WTC11 (cell line): ENCODE measurements around the gene ZNF276. TPM values are rescaled to one million over a fixed set of nuclear protein-coding genes. Genes with fewer than 3 reads are reported as not detected.
A peak's percentile ranks its signal among the peaks of the same experiment; 100 is the strongest.

Experiments
- ATAC-seq: fragments of 200-7000 bp; cut with Tn5 transposase; 2 replicates; pipeline ENCODE4 v1.10.0; 2021; ENCODE audit warnings: mild to moderate bottlenecking, moderate library complexity
- CTCF ChIA-PET: fragments of 300-600 bp; sonication (Branson Sonifier 250); formaldehyde crosslinking; loops from one replicate; lab custom pipeline; 2021; ENCODE audit warnings: antibody characterized with exemption; lab: Charles Lee
- POLR2A ChIA-PET: fragments of 350-600 bp; sonication (Branson Sonifier 250); formaldehyde crosslinking; loops from one replicate; lab custom pipeline; 2021; ENCODE audit warnings: antibody characterized with exemption; lab: Charles Lee
- DNase-seq: peaks from one replicate; pipeline ENCODE4 v3.0.0; 2021; ENCODE audit warnings: low spot score
- H3K27ac Mint-ChIP-seq: 2 replicates; pipeline ENCODE4 v1.8.0; 2021; ENCODE audit warnings: mixed read lengths
- H3K27me3 Mint-ChIP-seq: 2 replicates; pipeline ENCODE4 v1.8.0; 2021; ENCODE audit warnings: low read depth, mild to moderate bottlenecking, moderate library complexity, mixed read lengths
- H3K36me3 Mint-ChIP-seq: 2 replicates; pipeline ENCODE4 v1.8.0; 2021; ENCODE audit warnings: mixed read lengths
- H3K4me1 Mint-ChIP-seq: 2 replicates; pipeline ENCODE4 v1.8.0; 2022; ENCODE audit warnings: mixed read lengths
- H3K4me3 Mint-ChIP-seq: 2 replicates; pipeline ENCODE4 v1.8.0; 2021; ENCODE audit warnings: mild to moderate bottlenecking, moderate library complexity, mixed read lengths
- H3K9me3 Mint-ChIP-seq: 2 replicates; pipeline ENCODE4 v1.8.0; 2021; ENCODE audit warnings: mixed read lengths
- CREM ChIP-seq: sonication (generic); formaldehyde crosslinking; IDR thresholded peaks from 2 replicates; pipeline ENCODE4 v1.8.1; 2022; ENCODE audit warnings: mild to moderate bottlenecking, missing genetic modification reagents, moderate library complexity
- ETV6 ChIP-seq: sonication (generic); formaldehyde crosslinking; IDR thresholded peaks from 2 replicates; pipeline ENCODE4 v1.8.1; 2022; ENCODE audit warnings: mild to moderate bottlenecking, missing genetic modification reagents
- FOXK1 ChIP-seq: sonication (generic); formaldehyde crosslinking; IDR thresholded peaks from 2 replicates; pipeline ENCODE4 v1.8.0; 2022; ENCODE audit warnings: mild to moderate bottlenecking, moderate library complexity, missing genetic modification reagents
- HMGA2 ChIP-seq: fragments of 250-450 bp; sonication (Bioruptor Pico); IDR thresholded peaks from 2 replicates; pipeline ENCODE4 v1.4.0; 2021; ENCODE audit warnings: mild to moderate bottlenecking, moderate library complexity
- IRF2 ChIP-seq: sonication (generic); formaldehyde crosslinking; IDR thresholded peaks from 2 replicates; pipeline ENCODE4 v1.8.0; 2022; ENCODE audit warnings: low read depth, missing genetic modification reagents, borderline replicate concordance
- NR2C2 ChIP-seq: sonication (generic); formaldehyde crosslinking; IDR thresholded peaks from 2 replicates; pipeline ENCODE4 v1.8.0; 2022; ENCODE audit warnings: mild to moderate bottlenecking, missing genetic modification reagents
- TP53 ChIP-seq: sonication (generic); formaldehyde crosslinking; IDR thresholded peaks from 2 replicates; pipeline ENCODE4 v1.8.1; 2023; ENCODE audit warnings: mild to moderate bottlenecking, missing genetic modification reagents
- ZNF263 ChIP-seq: sonication (generic); formaldehyde crosslinking; IDR thresholded peaks from 2 replicates; pipeline ENCODE4 v1.8.1; 2022; ENCODE audit warnings: low read depth, mild to moderate bottlenecking, moderate library complexity, missing genetic modification reagents
- ZNF396 ChIP-seq: fragments of 250-450 bp; sonication (Bioruptor Pico); IDR thresholded peaks from 2 replicates; pipeline ENCODE4 v1.8.0; 2021; ENCODE audit warnings: mild to moderate bottlenecking, moderate library complexity, borderline replicate concordance
- ZNF423 ChIP-seq: fragments of 250-450 bp; sonication (Bioruptor Pico); IDR thresholded peaks from 2 replicates; pipeline ENCODE4 v2.1.2; 2022; ENCODE audit warnings: mild to moderate bottlenecking, moderate library complexity
- total RNA-seq: library from RNA; stranded (reverse); gene quantifications from 3 replicates; pipeline ENCODE4 v1.2.3, GENCODE V29; 2021
- TF ChIP-seq, protein P1 (sequence below): sonication (generic); formaldehyde crosslinking; IDR thresholded peaks from 2 replicates; pipeline ENCODE4 v1.8.1; 2023; ENCODE audit warnings: mild to moderate bottlenecking, missing genetic modification reagents, moderate library complexity
- TF ChIP-seq, protein P2 (sequence below): sonication (generic); formaldehyde crosslinking; IDR thresholded peaks from 2 replicates; pipeline ENCODE4 v1.8.0; 2023; ENCODE audit warnings: mild to moderate bottlenecking, missing genetic modification reagents
- TF ChIP-seq, protein P3 (sequence below): sonication (generic); formaldehyde crosslinking; IDR thresholded peaks from 2 replicates; pipeline ENCODE4 v1.8.0; 2023; ENCODE audit warnings: missing genetic modification reagents, mild to moderate bottlenecking, borderline replicate concordance
- TF ChIP-seq, protein P4 (sequence below): fragments of 250-450 bp; sonication (Bioruptor Pico); IDR thresholded peaks from 2 replicates; pipeline ENCODE4 v1.9.0; 2021; ENCODE audit warnings: mild to moderate bottlenecking
- TF ChIP-seq, protein P5 (sequence below): sonication (generic); formaldehyde crosslinking; IDR thresholded peaks from 2 replicates; pipeline ENCODE4 v1.8.0; 2022; ENCODE audit warnings: mild to moderate bottlenecking, missing genetic modification reagents
- TF ChIP-seq, protein P6 (sequence below): fragments of 250-450 bp; sonication (Bioruptor Pico); conservative IDR thresholded peaks from 2 replicates; pipeline ENCODE4 v1.9.0; 2021; ENCODE audit warnings: mild to moderate bottlenecking
- TF ChIP-seq, protein P7 (sequence below): sonication (generic); formaldehyde crosslinking; IDR thresholded peaks from 2 replicates; pipeline ENCODE4 v1.8.0; 2022; ENCODE audit warnings: mild to moderate bottlenecking, missing genetic modification reagents
- TF ChIP-seq, protein P8 (sequence below): sonication (generic); formaldehyde crosslinking; IDR thresholded peaks from 2 replicates; pipeline ENCODE4 v1.8.0; 2022; ENCODE audit warnings: mild to moderate bottlenecking, missing genetic modification reagents

Gene ZNF276
- total RNA-seq, 1 experiment from 2014 or later, result 16.6 TPM

DNA sequence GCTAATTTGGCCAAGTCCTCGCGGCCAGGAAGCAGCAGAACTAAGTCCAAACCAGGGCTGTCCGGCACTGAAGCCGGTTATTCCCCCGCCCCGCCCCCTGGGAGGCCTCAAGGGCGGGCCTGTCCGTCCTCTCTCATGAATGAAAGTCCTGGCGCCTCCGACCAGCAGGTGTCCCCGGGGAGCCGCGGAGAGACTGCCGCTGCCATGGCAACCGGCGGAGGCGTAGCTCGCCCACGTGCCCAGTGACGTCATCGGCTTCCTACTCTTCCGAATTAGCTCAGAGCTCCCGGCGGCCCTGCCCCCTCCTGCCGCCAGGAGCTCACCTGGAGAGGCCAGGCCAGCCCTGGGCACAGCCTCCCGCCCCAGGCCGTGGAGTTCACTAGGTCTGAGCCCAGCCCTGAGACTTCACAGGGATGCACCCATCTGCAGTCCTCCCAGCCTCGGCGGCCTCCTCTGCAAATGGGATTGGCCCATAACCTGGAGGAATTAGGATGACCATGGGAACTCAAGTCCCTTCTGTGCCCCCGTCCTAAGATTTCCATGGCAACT lies 21.2 kb upstream of the ZNF276 start (continued):
- TF ChIP-seq, protein P1, sequence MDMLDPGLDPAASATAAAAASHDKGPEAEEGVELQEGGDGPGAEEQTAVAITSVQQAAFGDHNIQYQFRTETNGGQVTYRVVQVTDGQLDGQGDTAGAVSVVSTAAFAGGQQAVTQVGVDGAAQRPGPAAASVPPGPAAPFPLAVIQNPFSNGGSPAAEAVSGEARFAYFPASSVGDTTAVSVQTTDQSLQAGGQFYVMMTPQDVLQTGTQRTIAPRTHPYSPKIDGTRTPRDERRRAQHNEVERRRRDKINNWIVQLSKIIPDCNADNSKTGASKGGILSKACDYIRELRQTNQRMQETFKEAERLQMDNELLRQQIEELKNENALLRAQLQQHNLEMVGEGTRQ (CRISPR knock-in tag), result peak; percentile 98
- TF ChIP-seq, protein P2, sequence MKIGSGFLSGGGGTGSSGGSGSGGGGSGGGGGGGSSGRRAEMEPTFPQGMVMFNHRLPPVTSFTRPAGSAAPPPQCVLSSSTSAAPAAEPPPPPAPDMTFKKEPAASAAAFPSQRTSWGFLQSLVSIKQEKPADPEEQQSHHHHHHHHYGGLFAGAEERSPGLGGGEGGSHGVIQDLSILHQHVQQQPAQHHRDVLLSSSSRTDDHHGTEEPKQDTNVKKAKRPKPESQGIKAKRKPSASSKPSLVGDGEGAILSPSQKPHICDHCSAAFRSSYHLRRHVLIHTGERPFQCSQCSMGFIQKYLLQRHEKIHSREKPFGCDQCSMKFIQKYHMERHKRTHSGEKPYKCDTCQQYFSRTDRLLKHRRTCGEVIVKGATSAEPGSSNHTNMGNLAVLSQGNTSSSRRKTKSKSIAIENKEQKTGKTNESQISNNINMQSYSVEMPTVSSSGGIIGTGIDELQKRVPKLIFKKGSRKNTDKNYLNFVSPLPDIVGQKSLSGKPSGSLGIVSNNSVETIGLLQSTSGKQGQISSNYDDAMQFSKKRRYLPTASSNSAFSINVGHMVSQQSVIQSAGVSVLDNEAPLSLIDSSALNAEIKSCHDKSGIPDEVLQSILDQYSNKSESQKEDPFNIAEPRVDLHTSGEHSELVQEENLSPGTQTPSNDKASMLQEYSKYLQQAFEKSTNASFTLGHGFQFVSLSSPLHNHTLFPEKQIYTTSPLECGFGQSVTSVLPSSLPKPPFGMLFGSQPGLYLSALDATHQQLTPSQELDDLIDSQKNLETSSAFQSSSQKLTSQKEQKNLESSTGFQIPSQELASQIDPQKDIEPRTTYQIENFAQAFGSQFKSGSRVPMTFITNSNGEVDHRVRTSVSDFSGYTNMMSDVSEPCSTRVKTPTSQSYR, result peak; percentile 14; the same call in 1 of the 2 replicates
- peak; percentile 5; the same call in 1 of the 2 replicates for TF ChIP-seq HMGA2 (CRISPR knock-in tag)
- TF ChIP-seq CREM (CRISPR knock-in tag), result peak; percentile 79; the same call in 1 of the 2 replicates
- no peak for TF ChIP-seq TP53 (CRISPR knock-in tag)
- TF ChIP-seq, protein P3, sequence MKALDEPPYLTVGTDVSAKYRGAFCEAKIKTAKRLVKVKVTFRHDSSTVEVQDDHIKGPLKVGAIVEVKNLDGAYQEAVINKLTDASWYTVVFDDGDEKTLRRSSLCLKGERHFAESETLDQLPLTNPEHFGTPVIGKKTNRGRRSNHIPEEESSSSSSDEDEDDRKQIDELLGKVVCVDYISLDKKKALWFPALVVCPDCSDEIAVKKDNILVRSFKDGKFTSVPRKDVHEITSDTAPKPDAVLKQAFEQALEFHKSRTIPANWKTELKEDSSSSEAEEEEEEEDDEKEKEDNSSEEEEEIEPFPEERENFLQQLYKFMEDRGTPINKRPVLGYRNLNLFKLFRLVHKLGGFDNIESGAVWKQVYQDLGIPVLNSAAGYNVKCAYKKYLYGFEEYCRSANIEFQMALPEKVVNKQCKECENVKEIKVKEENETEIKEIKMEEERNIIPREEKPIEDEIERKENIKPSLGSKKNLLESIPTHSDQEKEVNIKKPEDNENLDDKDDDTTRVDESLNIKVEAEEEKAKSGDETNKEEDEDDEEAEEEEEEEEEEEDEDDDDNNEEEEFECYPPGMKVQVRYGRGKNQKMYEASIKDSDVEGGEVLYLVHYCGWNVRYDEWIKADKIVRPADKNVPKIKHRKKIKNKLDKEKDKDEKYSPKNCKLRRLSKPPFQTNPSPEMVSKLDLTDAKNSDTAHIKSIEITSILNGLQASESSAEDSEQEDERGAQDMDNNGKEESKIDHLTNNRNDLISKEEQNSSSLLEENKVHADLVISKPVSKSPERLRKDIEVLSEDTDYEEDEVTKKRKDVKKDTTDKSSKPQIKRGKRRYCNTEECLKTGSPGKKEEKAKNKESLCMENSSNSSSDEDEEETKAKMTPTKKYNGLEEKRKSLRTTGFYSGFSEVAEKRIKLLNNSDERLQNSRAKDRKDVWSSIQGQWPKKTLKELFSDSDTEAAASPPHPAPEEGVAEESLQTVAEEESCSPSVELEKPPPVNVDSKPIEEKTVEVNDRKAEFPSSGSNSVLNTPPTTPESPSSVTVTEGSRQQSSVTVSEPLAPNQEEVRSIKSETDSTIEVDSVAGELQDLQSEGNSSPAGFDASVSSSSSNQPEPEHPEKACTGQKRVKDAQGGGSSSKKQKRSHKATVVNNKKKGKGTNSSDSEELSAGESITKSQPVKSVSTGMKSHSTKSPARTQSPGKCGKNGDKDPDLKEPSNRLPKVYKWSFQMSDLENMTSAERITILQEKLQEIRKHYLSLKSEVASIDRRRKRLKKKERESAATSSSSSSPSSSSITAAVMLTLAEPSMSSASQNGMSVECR (CRISPR knock-in tag), result peak; percentile 68; the same call in 1 of the 2 replicates
- TF ChIP-seq NR2C2, result no peak
- peak; percentile 37; the same call in 1 of the 2 replicates for TF ChIP-seq FOXK1 (CRISPR knock-in tag)
- TF ChIP-seq, protein P4, sequence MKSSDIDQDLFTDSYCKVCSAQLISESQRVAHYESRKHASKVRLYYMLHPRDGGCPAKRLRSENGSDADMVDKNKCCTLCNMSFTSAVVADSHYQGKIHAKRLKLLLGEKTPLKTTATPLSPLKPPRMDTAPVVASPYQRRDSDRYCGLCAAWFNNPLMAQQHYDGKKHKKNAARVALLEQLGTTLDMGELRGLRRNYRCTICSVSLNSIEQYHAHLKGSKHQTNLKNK (CRISPR knock-in tag), result no peak
- no peak for TF ChIP-seq ZNF396
- TF ChIP-seq, protein P5, sequence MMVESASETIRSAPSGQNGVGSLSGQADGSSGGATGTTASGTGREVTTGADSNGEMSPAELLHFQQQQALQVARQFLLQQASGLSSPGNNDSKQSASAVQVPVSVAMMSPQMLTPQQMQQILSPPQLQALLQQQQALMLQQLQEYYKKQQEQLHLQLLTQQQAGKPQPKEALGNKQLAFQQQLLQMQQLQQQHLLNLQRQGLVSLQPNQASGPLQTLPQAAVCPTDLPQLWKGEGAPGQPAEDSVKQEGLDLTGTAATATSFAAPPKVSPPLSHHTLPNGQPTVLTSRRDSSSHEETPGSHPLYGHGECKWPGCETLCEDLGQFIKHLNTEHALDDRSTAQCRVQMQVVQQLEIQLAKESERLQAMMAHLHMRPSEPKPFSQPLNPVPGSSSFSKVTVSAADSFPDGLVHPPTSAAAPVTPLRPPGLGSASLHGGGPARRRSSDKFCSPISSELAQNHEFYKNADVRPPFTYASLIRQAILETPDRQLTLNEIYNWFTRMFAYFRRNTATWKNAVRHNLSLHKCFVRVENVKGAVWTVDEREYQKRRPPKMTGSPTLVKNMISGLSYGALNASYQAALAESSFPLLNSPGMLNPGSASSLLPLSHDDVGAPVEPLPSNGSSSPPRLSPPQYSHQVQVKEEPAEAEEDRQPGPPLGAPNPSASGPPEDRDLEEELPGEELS (CRISPR knock-in tag), result no peak
- peak; percentile 57; the same call in 1 of the 2 replicates for TF ChIP-seq ETV6 (CRISPR knock-in tag)

DNA sequence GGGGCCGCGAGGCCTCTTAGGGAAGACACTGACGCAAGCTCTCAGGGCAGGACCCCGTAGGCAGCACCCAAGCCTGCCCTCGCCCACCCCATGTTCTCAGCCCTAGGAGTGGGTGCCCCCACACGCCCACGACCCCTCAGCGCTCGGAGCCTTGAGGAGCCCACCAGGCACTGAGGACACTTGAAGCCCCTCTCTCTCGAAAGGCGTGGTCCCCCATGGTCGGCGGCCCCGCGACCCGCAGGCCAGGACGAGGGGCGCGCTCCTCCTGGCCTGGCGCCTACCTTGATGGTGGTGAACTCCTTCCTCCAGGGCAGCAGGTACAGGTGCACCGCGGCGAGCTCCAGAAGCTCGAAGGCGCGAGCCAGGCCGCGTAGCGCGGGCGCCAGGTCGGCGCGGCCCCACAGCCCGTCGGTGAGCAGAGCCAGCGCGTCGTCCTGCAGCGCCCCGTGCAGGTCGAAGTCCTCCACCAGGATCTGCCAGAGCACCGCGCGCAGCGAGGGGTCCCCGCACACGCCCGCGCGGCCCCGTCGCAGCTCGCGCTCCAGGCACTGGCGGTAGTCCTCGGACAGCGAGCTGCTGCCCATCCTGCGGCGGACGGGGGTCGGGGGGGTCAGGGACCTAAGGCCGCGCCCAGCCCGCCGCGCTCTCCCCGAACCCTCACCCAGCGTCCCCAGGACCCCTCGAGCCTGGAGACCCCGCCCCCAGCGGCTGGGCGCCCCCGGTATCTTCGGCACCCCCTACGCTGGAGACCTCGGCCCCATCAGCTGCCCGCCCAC lies 20.5 kb upstream of the ZNF276 start:
- Mint-ChIP-seq H3K36me3 (peaks cover 3% of the 10 kb centered on the region; the same call in 1 of the 2 replicates), H3K27ac (no peak overlapping the region), H3K4me1 (peaks cover 12% of the 10 kb centered on the region), H3K9me3 (no peaks in the 10 kb centered on the region), H3K4me3 (peak overlapping the region; percentile 64), H3K27me3 (peaks cover 31% of the 10 kb centered on the region)
- ATAC-seq, result peak; percentile 10
- CTCF ChIA-PET, result interaction anchor here (0.6 to 3.6 kb wide), 36 partner anchors 10 to 508 kb away, joined by 3 to 36 read pairs (median 4); partner anchors contain the start of genes CDK10, CHMP1A, MC1R and SPATA33
- peak; percentile 66 for DNase-seq
- POLR2A ChIA-PET, result interaction anchor here (0.9 to 2.6 kb wide), 6 partner anchors 10 to 893 kb away, joined by 3 to 18 read pairs (median 6); partner anchors contain the start of gene CDK10
- TF ChIP-seq ZNF423 (CRISPR knock-in tag) (no peak), ZNF263 (CRISPR knock-in tag) (no peak), IRF2 (no peak)
- TF ChIP-seq, protein P6, sequence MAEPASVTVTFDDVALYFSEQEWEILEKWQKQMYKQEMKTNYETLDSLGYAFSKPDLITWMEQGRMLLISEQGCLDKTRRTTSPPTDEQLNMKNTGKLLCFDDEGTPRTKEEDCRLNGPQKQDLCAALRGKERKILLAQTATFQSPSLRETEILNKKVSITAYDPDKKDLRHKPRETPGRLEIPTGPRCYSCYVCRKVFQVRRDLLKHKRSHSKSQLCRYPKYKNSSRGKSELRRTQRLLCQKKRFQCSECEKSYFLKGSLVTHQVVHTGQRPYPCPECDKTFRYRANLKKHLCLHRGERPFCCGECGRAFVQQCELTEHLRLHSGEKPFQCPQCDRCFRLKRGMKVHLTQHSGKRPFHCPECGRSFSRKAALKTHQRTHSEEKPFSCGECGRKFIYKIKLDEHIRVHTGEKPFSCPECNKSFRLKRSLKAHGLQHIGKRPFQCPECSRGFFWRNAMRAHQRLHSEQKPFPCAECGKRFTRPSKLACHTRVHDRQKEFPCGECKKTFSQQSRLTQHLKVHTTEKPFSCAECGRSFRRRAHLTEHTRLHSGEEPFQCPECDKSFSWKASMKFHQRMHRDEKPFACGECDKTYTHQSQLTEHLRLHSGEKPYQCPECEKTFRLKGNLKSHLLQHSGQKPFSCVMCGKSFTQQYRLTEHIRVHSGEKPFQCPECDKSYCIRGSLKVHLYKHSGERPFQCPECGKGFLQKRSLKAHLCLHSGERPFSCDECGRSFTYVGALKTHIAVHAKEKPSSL (CRISPR knock-in tag), result no peak
- TF ChIP-seq, protein P7, sequence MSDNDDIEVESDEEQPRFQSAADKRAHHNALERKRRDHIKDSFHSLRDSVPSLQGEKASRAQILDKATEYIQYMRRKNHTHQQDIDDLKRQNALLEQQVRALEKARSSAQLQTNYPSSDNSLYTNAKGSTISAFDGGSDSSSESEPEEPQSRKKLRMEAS (CRISPR knock-in tag), result peak; percentile 25; the same call in 1 of the 2 replicates
- TF ChIP-seq, protein P8, sequence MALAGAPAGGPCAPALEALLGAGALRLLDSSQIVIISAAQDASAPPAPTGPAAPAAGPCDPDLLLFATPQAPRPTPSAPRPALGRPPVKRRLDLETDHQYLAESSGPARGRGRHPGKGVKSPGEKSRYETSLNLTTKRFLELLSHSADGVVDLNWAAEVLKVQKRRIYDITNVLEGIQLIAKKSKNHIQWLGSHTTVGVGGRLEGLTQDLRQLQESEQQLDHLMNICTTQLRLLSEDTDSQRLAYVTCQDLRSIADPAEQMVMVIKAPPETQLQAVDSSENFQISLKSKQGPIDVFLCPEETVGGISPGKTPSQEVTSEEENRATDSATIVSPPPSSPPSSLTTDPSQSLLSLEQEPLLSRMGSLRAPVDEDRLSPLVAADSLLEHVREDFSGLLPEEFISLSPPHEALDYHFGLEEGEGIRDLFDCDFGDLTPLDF (CRISPR knock-in tag), result no peak
